Measurements from ENCODE around the gene CMC2.

The CMC2 gene

GRCh38 chr16:81006813-81007695 is at the start of gene CMC2, which contains the start of gene CENPN:
Gene CMC2, minus strand, starts transcription at chr16:81006885. Its CDS starts 9,491 bp downstream, at chr16:80997394.
Gene CENPN, plus strand, starts transcription at chr16:81007214. Its CDS starts 4,726 bp downstream, at chr16:81011940.
- in situ Hi-C loops (cut with HindIII; ENCODE audit: low sequenced_read_pairs), result no loop called here

DNA sequence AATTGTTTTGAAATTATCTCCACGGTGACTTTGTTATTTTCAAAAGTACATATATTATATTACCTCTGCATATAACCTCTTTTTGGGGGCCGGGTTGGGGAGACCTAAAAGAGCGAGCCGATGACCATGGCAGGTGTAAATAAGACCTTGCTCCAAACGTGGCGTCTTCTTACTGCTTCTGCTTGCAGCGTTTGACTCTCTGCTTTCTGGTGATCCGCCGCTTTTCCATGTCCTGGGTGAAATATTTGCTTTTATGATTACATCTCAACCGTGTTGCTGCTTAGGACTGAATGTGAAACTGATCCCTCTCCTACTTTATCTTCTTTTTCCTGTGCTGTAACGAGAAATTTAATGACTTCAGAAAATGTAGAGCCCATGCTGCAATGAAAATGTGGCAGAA is 47.1 kb upstream of the CMC2 start:
- in situ Hi-C loops (cut with HindIII; ENCODE audit: low sequenced_read_pairs), result no loop called here

GRCh38 chr16:81042821-81043220 is 36.1 kb upstream of the CMC2 start:
- in situ Hi-C loops (cut with HindIII; ENCODE audit: low sequenced_read_pairs), result no loop called here

- in situ Hi-C loops (cut with HindIII; ENCODE audit: low sequenced_read_pairs), result no loop called here
These were observed 35.0 kb upstream of the CMC2 start for GRCh38 chr16:81041696-81042095.

DNA sequence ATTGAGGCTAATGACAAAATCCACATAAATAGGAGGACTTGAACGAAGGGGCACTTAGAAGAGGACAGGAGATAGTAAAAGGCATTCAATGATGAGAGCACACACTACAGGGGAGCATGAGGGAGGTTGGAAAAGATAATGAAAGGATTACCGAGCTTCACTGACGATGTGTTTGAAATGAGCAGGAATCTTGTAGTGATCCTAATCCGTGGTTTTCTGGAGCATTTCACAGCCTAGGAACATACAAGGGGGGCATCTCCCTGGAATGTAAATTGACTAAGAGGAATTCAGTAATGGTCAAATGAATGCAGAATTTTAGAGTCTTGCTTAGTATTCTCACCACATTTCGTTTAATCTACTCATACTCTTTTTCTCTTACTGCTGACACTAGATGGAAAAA is 34.2 kb upstream of the CMC2 start:
- in situ Hi-C loops (cut with HindIII; ENCODE audit: low sequenced_read_pairs), result no loop called here

DNA sequence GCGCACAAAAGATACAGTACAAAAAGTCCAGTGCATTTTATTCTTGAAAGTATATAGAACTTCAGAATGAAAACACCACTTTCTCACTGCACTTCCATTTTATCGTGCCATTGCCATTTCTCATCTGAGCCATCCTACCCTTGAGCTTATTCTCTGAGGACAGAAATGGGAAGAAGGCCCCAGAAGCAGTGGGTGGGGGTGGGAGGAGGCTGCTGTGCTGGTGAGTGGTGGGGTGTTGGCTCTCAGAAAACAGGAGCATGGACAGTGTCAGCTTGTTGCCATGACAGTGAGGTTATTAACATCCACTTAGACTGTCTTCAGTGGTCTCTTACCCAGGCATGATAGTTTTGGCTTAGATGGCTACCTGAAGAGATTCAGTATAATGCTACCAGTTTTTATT is 33.4 kb upstream of the CMC2 start:
- in situ Hi-C loops (cut with HindIII; ENCODE audit: low sequenced_read_pairs), result no loop called here

DNA sequence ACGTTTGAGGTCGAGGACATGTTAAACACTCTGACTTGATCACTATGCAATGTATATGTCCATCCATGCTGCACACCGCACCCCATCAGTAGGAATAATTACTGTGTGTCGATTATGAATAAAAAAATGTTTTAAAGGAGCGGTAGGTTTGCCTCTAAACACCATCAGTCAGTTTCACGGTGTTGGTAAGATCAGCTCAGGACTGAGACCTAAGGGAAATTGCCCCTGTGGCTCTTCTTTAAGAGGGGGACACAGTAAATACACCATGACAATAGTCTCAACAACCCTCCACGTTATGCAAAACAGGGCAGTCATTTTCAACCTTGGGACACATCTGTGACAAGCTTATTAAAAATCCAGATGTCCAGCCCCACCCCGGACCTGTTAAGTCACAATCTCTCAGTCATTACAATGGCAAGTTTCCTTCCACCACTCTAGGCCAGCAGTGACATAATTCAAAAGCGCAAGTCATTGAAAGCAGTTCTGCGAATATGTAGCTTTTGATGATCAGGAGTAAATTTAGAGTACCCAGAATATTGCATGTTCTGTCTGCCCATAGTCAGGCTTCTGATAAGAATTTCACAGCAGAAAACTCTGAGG is 30.2 kb upstream of the CMC2 start:
- in situ Hi-C loops (cut with HindIII; ENCODE audit: low sequenced_read_pairs), result no loop called here

DNA sequence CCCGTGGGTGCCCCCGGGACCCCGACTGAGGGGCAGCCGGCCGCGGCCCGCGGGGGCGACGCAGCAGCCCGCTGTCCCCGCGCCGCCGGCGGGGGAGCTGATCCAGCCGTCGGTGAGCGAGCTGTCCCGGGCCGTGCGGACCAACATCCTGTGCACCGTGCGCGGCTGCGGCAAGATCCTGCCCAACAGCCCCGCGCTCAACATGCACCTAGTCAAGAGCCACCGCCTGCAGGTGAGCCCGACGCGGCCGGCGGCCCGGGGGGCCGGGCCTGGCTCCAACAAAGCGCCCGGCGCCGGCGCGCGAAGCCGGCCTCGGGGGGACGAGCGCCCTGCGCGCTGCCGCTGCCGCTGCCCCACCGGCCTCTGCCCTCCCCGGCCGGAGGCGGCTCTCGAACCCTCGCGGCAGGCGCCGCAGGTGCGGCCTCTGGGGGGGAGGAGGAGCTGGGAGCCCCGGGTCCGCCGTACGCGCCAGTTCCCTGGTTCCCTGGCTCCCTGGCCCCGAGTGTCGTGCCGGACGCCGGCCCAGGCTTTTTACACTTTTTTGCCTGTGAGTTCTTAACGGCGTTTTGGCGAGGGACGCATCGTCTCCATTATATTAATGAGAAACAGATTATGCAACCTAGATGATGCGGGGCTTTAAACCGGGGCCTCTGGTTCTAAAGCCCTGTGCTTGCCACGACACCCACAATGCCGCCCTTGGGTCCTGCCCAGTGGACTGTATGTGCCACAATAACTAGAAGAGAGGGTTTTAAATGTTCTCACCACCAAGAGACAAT is 29.5 kb upstream of the CMC2 start:
- in situ Hi-C loops (cut with HindIII; ENCODE audit: low sequenced_read_pairs), result no loop called here

DNA sequence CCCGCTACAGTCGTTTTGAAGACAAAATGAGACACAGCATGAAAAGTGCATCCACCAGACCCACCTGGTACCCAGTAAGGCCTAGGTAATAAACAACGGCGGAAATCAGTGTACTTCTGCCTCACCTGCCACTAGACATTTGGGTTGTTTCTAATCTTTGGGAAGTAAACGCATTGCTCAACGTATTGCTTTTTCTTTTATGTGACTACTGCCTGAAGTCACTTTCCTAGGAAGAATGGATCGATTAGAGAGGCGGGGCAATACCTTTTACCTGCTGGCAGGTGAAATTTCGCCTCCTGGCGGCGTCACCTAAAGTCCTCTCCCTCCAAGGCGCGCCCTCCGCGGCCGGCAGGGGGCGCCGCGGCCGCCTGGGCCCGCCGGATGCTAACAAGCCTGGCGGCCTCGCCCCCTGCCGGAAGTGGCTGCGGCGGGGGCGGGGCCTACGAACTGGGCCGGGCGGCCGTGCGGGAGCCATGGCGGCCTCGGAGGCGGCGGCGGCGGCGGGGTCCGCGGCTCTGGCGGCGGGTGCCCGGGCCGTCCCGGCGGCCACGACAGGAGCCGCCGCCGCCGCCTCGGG is 28.8 kb upstream of the CMC2 start, which contains the start of gene ATMIN:
TSS of gene ATMIN (plus strand) at position 445 of the 577 bp plus-strand sequence. CDS start at position 474, 29 bp downstream.
- in situ Hi-C loops (cut with HindIII; ENCODE audit: low sequenced_read_pairs), result no loop called here

GRCh38 chr16:81029930-81030604 is 23.4 kb upstream of the CMC2 start:
- in situ Hi-C loops (cut with HindIII; ENCODE audit: low sequenced_read_pairs), result loop anchor here (5.0 kb wide), 3 partner anchors 48 to 88 kb away; no protein-coding TSS in a partner anchor

DNA sequence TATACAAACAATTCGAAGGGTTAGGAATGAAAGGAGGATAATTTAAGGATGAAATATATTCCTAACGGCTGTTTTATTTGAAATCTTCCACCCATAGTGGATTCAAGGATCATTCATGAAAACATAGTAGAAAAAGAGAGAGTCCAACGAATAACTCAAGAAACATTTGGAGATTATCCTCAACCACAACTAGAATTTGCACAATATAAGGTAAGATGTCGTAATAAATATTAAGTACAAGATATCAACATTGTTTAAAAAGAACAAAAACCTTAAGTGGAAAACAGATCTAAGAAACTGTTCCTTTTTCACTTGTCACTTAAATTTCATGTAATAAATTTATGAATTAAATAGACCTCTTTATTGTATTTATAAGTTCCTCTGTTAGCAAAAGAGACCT is 19.7 kb upstream of the CMC2 start:
- in situ Hi-C loops (cut with HindIII; ENCODE audit: low sequenced_read_pairs), result no loop called here

GRCh38 chr16:81018496-81018895 is 11.8 kb upstream of the CMC2 start:
- in situ Hi-C loops (cut with HindIII; ENCODE audit: low sequenced_read_pairs), result no loop called here

DNA sequence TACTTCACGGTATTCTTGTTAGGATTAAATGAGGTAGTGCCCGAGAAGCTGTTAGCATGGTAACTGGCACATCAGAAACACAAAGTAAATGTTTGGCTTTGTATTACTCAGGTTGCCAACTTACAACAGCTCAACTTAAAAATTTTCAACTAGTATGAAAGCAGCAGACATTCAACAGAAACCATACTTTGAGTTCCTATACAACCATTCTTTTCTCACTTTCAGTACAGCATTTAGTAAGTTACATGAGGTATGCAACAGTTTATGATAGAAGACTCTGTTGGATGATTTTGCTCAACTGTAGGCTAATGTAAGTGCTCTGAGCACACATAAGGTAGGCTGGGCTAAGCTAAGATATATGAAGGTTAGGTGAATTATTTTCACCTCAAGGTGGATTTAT is 8.0 kb upstream of the CMC2 start:
- in situ Hi-C loops (cut with HindIII; ENCODE audit: low sequenced_read_pairs), result no loop called here

DNA sequence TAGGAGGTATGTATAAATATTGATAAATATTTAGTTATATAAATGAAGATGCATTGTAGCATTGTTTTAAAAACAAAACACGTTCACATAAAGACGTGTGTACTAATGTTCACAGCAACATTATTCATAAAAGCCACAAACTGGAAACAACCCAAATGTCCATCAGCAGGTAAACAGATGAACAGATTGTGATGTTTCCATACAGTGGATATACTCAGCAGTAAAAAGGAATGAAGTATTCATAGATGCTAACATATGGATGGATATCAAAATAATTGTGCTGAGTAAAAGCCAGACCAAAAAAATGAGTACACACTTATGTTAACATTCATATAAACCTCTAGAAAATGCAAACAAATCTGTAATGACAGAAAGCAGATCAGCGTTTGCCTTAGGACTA is 6.3 kb upstream of the CMC2 start:
- in situ Hi-C loops (cut with HindIII; ENCODE audit: low sequenced_read_pairs), result no loop called here

- in situ Hi-C loops (cut with HindIII; ENCODE audit: low sequenced_read_pairs), result no loop called here
These were observed 1.8 kb upstream of the CMC2 start for GRCh38 chr16:81008505-81008789.

GRCh38 chr16:81006211-81006812 is 373 bp downstream of the CMC2 start:
- in situ Hi-C loops (cut with HindIII; ENCODE audit: low sequenced_read_pairs), result no loop called here

GRCh38 chr16:81005610-81006161 is 999 bp downstream of the CMC2 start:
- in situ Hi-C loops (cut with HindIII; ENCODE audit: low sequenced_read_pairs), result no loop called here

GRCh38 chr16:81004646-81005353 is 1.9 kb downstream of the CMC2 start:
- in situ Hi-C loops (cut with HindIII; ENCODE audit: low sequenced_read_pairs), result no loop called here

Data from endothelial cell of hepatic sinusoid (primary cell).